ENCODE measurements around the gene POC5. TPM values are rescaled to one million over a fixed set of nuclear protein-coding genes. Genes with fewer than 3 reads are reported as not detected.

The POC5 gene
- total and polyA plus RNA-seq, 2 of the 13 experiments (the other 11 are each of a cell fraction or from before 2014, with no cell fraction given): 6.9 to 9.3 TPM

GRCh38 chr5:75753182-75753581 lies 35.9 kb upstream of the POC5 start:
- H3K9ac ChIP-seq (ENCODE audit: insufficient read depth, low read depth, low read length): no peak overlapping the region
- FAIRE-seq: no peak

More at GRCh38 chr5:75753182-75753581, 35.9 kb upstream of the POC5 start:
- TF ChIP-seq ZNF878 (CRISPR knock-in tag; IDR thresholded peaks at IDR 0.05): no peak
- no peak for TF ChIP-seq RAD51 (IDR thresholded peaks at IDR 0.05; ENCODE audit: borderline replicate concordance)
- TF ChIP-seq ARID4A (CRISPR knock-in tag; IDR thresholded peaks at IDR 0.05; ENCODE audit: borderline replicate concordance): no peak
- ChIA-PET CTCF (ENCODE audit: low intra/inter-chr PET ratio, low total read pairs) (no interaction called here), POLR2A (no interaction called here)
- no TSS peak for BruUV-seq (replicated peaks)
- H2AFZ ChIP-seq (ENCODE audit: low read length): no peak overlapping the region
- H3K36me3 ChIP-seq (replicated peaks in 1 of 2; ENCODE audit: control insufficient read depth in 1 of 2, insufficient read depth in 2 of 2, low read length in 2 of 2): no peaks in the 10 kb centered on the region
- H3K9me3 ChIP-seq (ENCODE audit: low read length): no peaks in the 10 kb centered on the region
- H3K27ac ChIP-seq (ENCODE audit: extremely low read length, insufficient read depth, low read length): no peak overlapping the region
- no peaks in the 10 kb centered on the region for H3K27me3 ChIP-seq (ENCODE audit: control insufficient read depth in 1 of 2, insufficient read depth in 2 of 2, low read length in 2 of 2)
- H3K4me2 ChIP-seq (ENCODE audit: low read depth, low read length): no peak overlapping the region
- in situ Hi-C loops (cut with HindIII; ENCODE audit: extremely low pct_ligation_motif_present, low pct_unique_long_range_greater_than_20kb) (no loop called here), intact Hi-C loops (cut with micrococcal nuclease; ENCODE audit: unreplicated experiment) (no loop called here)
- H3K4me1 ChIP-seq (ENCODE audit: insufficient read depth, low read length): no peaks in the 10 kb centered on the region
- no peak for DNase-seq (ENCODE audit: low spot score)
- no peaks in the 10 kb centered on the region; the same call in 1 of the 2 replicates for H4K20me1 ChIP-seq (ENCODE audit: insufficient read depth, low read length)
- no peak for ATAC-seq
- H3K79me2 ChIP-seq (ENCODE audit: insufficient read depth, low read length): no peaks in the 10 kb centered on the region
- no peak overlapping the region for H3K4me3 ChIP-seq (replicated peaks in 1 of 3; ENCODE audit: insufficient read depth in 1 of 3, low read depth in 2 of 3, low read length in 3 of 3)
- 7% methylated on average over 2 of the region's 4 CpGs for WGBS (ENCODE audit: low lambda C conversion rate)
